HG03280 (cell line): ENCODE data around the gene OOSP3.
"Not testable (repeated sequence)": the region's sequence is repeated elsewhere in the genome, so short reads cannot be mapped to it uniquely, and the experiment has no call there.

ENCODE experiments used
- ATAC-seq: cut with Tn5 transposase; IDR thresholded peaks from one replicate; pipeline ENCODE4 v1.9.1; 2021; ENCODE audit warnings: mild to moderate bottlenecking, moderate library complexity; ENCODE audit not compliant: unreplicated experiment

OOSP3 gene

GRCh38 chr11:59878575-59878974 lies at the start of gene OOSP3:
Gene OOSP3 (plus strand): TSS chr11:59878782. CDS start chr11:59878809, 27 bp downstream.
- ATAC-seq = no peak

GRCh38 chr11:59829358-59829757 lies 49.2 kb upstream of the OOSP3 start:
- ATAC-seq = no peak

DNA sequence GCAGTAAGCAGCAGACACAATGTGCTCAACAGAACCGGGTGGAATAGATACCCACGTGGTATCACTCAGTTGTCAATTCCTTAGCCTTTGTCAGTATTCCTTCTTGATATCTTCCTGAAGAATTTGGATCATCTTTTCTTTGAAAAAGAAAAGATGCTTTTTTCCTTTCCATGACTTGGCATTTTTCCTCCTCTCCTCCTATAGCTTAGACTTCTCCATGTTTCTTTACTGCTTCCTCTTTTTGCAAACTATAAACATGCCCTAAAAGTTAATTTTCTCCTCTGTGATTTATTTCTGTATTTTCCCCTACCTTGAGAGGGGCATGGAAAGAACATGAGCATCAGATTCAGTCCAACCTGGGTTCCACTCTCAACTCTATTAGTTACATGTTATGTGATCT lies 45.0 kb upstream of the OOSP3 start:
- no peak for ATAC-seq

DNA sequence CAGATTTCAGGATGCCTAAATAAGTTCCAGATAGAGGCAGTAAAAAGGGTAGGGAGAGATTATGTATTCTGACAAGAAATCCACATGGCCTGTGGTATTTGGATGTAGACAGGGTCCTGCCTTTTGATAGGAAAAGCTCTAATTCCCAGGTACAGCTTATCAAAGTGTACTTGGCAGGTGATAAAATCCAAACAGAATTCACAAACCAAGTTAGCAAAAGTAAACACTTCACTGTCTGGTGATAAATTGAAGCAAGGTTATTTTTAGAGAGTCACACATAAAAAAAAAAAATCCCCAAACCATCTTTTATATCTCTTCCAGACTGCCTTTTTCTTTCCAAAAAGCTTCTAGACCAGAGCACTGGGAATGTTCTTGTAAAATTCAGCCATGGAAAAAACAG lies 39.0 kb upstream of the OOSP3 start:
- no peak for ATAC-seq

- ATAC-seq = no peak
These were observed 37.1 kb upstream of the OOSP3 start for GRCh38 chr11:59841514-59841913.

GRCh38 chr11:59842316-59842715 lies 36.3 kb upstream of the OOSP3 start:
- ATAC-seq = no peak

GRCh38 chr11:59845399-59845798 lies 33.2 kb upstream of the OOSP3 start, which contains the start of gene CBLIF:
Gene CBLIF (minus strand): TSS chr11:59845499. CDS start chr11:59845453, 46 bp downstream.
- no peak for ATAC-seq

DNA sequence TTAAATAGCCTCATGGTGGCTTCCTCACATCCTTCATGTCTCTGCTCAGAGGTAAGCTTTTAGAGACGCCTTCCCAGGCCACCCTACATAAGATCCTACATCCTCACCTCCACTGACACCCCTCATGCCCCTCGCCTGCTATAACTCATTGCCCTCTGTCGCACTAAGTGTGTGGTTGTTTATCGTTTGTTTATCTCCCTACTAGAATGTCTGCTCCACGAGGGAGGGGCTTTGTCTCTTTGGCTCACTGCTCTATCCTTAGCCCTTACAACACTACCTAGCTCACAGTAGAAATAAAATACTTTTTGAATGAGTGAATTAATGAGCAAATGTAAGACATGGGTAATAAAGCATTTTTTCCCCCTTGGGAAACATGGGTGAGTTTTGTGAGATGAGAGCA lies 32.0 kb upstream of the OOSP3 start:
- ATAC-seq = no peak

DNA sequence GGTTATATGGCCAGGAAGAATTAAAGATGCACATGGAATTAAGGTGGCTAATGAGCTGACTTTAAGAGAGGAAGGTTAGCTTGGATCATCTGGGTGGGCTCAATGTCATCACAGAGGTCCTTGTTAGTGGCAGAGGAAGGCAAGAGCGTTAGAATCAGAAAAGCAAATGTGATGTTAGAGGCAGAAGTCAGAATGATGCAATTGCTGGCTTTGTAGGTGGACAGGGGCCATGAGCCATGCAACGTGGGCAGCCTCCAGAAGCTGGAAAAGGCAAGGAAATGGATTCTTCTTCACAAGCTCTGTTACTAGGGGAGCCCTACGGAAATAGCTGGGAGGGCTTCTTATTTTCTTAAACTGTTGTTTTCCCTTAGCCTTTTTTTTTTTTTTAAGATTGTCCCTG lies 31.0 kb upstream of the OOSP3 start:
- ATAC-seq = no peak

- ATAC-seq = not testable (repeated sequence)
These were observed 30.1 kb upstream of the OOSP3 start for GRCh38 chr11:59848439-59848838.

GRCh38 chr11:59849129-59849528 lies 29.5 kb upstream of the OOSP3 start:
- no peak for ATAC-seq

DNA sequence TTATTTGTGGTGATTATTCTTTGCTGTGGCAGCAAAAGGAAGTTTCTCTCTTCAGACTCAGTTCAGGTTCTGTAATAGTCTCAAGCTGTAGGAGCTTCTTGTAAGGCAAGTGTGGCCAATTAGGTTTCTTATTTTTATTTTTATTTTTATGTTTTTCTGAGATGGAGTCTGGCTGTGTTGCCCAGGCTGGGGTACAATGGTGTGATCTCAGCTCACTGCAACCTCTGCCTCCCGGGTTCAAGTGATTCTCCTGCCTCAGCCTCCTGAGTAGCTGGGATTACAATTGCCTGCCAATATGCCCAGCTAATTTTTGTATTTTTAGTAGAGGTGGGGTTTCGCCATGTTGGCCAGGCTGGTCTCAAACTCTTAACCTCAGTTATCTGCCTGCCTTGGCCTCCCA lies 29.0 kb upstream of the OOSP3 start:
- ATAC-seq = not testable (repeated sequence)

DNA sequence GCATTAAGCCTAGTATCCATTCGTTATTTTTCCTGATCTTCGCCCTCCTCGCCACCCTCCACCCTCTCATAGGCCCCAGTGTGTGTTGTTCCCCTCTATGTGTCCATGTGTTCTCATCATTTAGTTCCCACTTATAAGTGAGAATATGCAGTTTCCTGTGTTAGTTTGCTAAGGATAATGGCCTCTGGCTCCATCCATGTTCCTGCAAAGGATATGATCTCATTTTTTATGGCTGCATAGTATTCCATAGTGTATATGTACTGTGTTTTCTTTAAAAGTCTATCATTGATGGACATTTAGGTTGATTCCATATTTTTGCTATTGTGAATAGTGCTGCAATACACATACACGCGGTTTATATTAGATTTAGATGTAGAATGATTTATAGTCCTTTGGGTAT lies 27.2 kb upstream of the OOSP3 start:
- not testable (repeated sequence) for ATAC-seq

DNA sequence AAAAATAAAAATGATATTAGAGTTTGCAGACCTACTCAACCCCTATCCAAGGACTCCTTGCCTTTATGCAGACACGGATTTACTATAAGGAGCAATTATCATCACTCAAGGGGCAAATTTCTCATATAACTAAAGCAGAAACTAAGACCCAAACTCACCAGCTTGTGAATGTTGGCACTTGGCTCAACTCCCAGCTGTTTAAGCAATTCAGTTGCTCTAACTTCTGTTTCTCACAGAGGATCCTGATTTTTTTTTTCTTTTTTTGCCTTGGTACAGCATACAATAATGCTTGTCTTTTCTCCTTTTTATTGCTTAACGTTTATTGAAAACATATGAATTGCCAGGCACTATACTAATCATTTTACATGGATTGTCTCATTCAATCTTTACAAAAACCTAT lies 23.7 kb upstream of the OOSP3 start:
- ATAC-seq = no peak

DNA sequence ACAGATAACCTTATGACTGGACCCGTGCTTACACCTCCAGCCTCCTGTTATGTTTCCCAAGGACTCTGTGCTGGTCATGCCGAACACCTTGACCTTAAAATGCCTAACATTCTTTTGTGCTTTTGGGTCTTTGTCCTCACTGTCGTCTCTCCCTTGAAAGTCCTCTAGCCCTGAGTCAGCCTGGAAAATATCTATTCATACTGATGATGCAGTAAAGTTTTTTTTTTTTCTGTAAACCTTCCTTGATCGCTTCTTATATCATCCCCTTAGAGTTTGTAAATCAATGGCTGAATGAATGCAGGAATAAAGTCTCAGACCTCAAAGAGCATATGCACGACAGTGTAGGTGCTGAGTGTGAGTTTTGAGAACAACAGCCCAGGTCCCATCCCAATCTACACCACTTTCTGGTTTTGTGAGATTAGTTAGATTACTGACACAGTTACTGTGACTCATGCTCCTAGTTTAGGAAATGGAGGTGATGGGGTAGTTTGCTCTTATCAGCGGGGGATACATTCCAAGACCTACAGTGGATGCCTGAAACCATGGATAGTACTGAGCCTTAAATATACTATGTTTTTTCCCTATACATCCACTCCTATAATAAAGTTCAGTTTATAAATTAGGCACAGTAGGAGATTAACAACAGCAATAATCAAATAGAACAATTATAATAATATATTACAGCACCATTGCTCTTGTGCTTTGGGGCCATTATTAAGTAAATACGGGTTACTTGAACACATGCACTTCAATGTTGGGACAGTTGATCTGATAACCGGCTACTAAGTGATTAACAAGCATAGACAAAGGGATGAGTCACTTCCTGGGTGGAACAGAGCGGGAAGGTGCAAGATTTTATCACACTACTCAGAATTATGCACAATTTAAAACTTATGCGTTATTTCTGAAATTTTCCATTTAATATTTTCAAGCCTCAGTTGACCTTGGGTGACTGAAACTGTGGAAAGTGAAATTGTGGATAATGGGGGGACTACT lies 20.8 kb upstream of the OOSP3 start:
- ATAC-seq = no peak

- ATAC-seq = no peak
These were observed 18.9 kb upstream of the OOSP3 start for GRCh38 chr11:59859673-59860072.

GRCh38 chr11:59862252-59862651 lies 16.3 kb upstream of the OOSP3 start:
- ATAC-seq = no peak

DNA sequence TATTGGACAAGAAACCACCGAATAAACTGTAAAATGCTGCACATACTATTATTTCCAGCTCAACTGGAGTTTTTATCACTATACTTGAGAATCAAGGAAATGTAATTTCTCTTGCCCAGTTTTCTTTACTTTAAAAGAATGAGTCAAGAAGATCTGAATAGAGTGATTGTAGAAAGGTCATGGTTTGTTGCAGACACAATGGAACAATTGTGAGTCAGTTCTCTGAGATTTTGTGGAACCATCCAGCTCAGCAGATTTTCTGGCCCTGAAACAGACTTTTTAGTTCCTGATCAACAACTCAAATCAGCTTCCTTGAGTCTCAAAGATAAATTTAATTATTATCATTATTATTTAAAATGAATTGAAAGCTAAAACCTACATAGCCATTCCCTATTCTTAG lies 13.6 kb upstream of the OOSP3 start:
- ATAC-seq = no peak

DNA sequence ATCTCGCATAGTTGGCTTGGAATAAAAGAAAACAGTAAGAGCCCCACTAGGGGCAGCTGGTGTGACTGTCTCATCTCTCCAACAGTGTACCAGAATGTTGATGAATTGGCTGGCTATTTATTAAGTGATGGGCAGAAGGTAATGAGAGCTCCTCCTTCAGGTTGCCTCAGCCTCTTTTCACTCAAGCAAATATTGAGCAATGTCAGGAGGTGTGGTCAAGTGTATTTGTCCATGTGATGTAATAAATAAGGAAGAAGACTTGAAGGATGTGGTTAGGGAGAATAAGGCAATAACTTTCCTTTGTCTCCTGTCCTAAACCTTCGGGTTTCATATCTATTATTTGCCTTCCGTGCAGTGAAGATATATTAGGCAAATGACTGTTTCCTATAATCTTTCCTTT lies 12.2 kb upstream of the OOSP3 start, which contains the start of gene TCN1:
Gene TCN1 (minus strand): TSS at position 91 of the 400 bp plus-strand sequence. CDS start 17 bp downstream, at position 74.
- ATAC-seq = no peak

DNA sequence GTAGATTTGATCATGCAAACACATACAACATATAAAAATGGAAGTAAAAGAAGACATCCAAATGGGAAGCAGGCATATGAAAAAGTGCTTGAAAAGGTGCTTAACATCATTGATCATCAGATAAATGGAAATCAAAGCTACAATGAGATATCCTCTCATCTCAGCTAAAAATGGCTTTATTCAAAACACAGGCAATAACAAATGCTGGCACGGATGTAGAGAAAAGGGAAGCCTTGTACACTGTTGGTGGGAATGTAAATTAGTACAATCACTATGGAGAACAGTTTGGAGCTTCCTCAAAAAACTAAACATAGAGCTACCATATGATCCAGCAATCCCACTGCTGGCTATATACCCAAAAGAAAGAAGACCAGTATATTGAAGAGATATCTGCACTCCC lies 11.7 kb upstream of the OOSP3 start:
- no peak for ATAC-seq

GRCh38 chr11:59867946-59868345 lies 10.6 kb upstream of the OOSP3 start:
- no peak for ATAC-seq

DNA sequence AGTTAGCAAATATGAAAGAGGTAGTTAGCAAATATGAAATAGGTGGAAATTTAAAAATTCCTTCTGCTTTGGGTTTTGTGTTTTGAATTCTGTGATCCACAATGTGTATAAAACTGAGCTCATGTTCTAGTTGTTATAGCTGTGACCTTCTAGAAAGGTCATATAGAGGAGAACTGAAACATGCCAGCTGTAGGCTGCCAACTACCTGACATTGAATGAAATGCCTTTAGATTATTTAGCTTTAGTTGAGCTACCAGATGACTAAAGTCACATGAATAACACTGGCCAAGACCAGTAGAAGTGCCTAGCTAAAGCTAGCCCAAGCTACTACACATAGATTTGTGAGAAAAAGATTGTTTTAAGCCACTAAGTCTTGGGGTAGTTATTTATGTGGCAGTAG lies 6.5 kb upstream of the OOSP3 start:
- ATAC-seq = no peak
